ENCODE measurements around the gene EDIL3.

DNA sequence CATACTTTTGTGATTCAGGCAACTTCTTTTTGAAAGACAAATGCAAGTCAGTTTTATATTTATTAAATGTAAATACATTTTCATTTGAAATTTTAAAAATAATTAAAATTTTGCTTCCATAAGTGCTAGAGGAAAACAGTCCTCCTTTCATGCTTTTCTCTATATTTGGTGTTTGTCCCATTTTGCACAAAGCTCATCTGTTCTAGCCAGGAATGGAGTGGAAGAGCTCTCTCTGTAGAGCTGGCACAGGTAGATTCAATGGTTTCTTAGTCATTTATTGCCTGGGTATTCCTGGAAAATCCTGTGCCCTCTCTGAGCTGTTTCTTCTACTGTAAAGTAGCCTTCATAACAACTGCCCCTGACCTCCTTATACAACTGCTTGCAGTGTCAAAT lies 396.4 kb downstream of the EDIL3 start:
- no peak for TF ChIP-seq FOXP2 (optimal IDR thresholded peaks at IDR 0.05; ENCODE audit: control extremely low read depth, extremely low read length, insufficient read depth)
- no peak for TF ChIP-seq POLR2AphosphoS5 (IDR thresholded peaks at IDR 0.05; ENCODE audit: borderline replicate concordance, low read depth, low read length)
